GF-D8 (cell line): Measurements from ENCODE around the gene FOXK1.
"Not testable (repeated sequence)": the region's sequence is repeated elsewhere in the genome, so short reads cannot be mapped to it uniquely, and the experiment has no call there.

ENCODE experiments used
- DNase-seq: peaks from one replicate; lab custom pipeline; 2025; lab: John Stamatoyannopoulos, UW

FOXK1 gene

GRCh38 chr7:4800926-4801838 lies 119.1 kb downstream of the FOXK1 start:
- DNase-seq: no peak

GRCh38 chr7:4801839-4802231 lies 119.7 kb downstream of the FOXK1 start:
- no peak for DNase-seq

DNA sequence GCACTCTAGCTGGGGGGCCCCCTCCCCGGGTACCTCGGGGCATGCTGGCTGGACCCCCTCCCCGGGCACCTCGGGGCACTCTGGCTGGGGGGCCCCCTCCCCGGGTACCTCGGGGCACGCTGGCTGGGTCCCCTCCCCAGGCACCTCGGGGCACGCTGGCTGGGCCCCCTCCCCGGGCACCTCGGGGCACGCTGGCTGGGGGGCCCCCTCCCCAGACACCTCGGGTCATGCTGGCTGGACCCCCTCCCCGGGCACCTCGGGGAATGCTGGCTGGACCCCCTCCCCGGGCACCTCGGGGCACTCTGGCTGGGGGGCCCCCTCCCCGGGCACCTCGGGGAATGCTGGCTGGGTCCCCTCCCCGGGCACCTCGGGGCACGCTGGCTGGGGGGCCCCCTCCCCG lies 120.5 kb downstream of the FOXK1 start:
- not testable (repeated sequence) for DNase-seq

GRCh38 chr7:4803397-4804241 lies 121.5 kb downstream of the FOXK1 start:
- DNase-seq: no peak

GRCh38 chr7:4805110-4805983 lies 123.3 kb downstream of the FOXK1 start:
- no peak for DNase-seq

- DNase-seq: no peak
Measured at GRCh38 chr7:4805984-4806300, 123.8 kb downstream of the FOXK1 start.

DNA sequence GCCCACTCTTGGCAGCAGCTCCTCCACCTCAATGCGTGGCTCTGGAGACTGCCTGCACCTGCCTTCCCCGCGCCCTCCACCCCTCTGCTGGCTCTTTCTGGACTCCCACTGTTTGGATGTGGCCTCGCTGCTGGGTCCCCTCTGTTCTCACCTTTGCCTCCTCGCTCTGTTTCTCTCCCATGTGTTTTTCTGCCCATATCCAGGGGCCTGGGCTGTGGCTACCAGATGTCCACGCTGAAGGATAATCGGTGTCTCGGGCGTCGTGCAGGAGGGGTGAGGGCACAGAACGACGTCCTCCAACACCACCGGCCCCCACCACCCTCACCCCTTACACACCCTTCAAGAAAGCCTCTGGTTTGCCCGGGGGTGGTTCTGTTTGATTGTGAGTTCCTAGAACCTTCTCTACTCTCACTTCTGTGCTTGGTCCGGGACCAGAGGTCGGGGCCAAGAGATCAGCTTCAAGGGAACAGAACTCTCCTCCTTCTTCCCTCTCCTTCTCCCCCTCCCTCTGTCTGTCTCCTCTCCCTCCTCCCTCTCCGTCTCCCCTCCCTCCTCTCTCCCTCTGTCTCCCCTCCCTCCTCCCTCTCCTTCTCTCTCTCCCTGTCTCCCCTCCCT lies 125.0 kb downstream of the FOXK1 start:
- DNase-seq: no peak

DNA sequence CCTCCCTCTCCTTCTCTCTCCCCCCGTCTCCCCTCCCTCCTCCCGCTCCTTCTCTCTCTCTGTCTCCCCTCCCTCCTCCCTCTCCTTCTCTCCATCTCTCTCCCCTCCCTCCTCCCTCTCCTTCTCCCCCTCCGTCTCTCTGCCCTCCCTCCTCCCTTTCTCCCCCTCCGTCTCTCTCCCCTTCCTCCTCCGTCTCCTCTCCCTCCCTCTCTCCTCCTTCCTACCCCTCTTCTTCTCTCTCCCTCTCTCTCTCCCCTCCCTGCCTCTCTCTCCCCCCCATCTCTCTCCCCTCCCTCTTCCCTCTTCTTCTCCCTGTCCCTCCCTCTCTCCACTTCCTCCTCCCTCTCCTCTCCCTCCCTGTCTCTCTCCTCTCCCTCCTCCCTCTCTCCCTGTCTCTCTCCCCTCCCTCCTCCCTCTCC lies 125.5 kb downstream of the FOXK1 start:
- no peak for DNase-seq

- no peak for DNase-seq
Measured at GRCh38 chr7:4808026-4808425, 125.9 kb downstream of the FOXK1 start.

DNA sequence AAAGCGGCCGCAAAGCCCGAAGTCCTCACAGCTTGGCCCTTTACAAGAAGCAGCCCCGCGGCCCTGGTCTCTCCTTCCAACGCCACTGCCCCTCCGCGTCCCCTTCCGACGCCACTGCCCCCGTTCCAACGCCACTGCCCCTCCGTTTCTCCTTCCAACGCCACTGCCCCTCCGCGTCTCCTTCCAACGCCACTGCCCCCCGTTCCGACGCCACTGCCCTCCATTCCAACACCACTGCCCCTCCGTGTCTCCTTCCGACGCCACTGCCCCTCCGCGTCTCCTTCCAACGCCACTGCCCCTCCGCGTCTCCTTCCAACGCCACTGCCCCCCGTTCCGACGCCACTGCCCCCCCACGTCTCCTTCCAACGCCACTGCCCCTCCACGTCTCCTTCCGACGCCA lies 126.5 kb downstream of the FOXK1 start:
- DNase-seq: no peak

DNA sequence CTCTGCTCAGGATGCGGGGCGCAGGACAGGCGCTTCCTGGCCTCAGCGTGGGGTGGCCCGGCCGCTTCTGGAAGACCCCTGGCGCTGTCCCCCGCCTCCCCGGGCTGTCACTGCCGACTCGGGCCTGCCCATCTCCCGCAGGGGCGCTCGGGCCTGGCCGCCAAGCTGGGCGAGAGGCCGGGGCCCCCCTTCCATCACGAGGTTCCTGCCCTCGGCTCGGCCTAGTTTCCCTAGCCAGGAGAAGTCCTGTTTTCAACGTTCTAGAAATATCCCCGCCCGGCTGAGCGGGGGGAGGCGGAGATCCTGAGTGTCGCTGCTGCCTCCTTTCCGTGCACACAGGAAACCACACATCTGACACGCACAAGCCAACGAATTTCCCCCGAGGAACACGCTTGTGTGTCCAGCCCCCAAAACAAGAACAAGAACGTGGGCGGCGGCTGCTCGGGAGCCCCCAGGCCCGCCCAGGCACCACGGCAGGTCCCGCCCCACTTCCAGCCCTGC lies 127.0 kb downstream of the FOXK1 start:
- no peak for DNase-seq

DNA sequence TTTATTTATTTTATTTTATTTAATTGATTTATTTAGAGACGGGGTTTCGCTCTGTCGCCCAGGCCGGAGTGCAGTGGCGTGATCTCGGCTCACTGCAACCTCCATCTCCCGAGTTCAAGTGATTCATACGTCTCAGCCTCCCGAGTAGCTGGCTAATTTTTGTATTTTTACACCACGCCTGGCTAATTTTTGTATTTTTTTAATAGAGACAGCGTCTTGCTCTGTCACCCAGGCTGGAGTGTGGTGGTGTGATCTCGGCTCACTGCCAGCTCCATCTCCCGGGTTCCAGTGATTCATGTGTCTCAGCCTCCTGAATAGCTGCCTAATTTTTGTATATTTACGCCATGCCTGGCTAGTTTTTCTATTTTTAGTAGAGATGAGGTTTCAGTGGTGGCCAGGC lies 127.6 kb downstream of the FOXK1 start:
- no peak for DNase-seq

- no peak for DNase-seq
Measured at GRCh38 chr7:4814433-4814832, 132.3 kb downstream of the FOXK1 start.

DNA sequence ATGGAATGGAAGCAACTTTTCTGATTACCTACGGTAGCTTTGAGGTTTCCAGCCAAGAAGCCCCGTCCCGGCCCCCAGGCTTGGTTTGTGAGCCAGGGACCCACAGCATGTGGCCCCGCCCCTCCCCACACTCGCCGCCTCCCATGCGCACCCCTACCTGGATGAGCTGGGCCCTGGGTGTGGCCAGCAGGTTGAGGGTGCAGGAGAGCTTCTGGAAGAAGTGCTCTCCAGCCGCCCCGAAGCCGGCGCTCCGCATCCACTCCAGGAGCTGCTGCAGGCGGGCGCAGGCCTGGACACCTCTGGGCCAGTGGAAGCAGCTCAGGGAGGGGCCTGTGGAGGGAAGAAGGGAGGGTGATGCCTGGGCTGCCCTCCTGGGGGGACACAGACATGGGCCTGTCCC lies 133.0 kb downstream of the FOXK1 start:
- DNase-seq: no peak

DNA sequence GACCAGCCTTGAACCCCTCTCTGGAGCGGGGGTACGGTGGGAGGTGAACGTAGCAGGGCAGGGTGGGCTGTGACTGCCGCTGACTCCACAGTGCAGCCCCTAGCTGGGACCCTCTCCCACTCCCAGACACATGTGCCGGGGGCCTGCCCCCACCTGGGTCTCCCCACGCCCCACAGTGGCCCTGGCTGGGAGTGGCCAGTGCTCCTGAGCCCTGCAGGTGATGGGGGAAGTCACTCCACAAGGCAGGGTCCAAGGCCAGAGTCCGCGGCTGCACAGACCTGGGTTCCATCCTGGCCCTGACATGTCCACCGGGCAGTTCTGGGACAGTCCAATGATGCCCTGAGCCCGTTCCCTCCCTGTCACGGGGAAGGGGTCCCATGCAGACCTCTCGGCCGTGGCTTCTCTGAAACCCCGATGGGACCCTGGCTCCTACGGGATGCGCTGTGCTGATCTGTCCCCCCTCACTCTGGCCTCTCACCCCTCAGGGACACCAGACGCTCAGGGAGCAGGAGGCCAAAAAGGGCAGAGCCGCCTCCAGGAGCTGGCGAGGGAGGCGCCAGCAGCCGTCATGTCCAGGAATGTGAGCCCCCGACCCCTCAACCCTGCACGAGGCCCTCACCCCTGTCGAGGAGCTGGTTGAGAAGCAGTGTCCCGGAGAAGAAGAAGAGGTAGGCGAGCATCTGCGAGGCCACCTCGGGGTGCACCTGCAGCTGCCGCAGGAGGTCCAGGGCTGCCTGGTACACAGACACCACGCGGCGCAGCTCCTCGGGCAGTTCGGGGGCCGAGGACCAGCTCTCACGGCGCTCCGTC lies 133.7 kb downstream of the FOXK1 start:
- DNase-seq: no peak

DNA sequence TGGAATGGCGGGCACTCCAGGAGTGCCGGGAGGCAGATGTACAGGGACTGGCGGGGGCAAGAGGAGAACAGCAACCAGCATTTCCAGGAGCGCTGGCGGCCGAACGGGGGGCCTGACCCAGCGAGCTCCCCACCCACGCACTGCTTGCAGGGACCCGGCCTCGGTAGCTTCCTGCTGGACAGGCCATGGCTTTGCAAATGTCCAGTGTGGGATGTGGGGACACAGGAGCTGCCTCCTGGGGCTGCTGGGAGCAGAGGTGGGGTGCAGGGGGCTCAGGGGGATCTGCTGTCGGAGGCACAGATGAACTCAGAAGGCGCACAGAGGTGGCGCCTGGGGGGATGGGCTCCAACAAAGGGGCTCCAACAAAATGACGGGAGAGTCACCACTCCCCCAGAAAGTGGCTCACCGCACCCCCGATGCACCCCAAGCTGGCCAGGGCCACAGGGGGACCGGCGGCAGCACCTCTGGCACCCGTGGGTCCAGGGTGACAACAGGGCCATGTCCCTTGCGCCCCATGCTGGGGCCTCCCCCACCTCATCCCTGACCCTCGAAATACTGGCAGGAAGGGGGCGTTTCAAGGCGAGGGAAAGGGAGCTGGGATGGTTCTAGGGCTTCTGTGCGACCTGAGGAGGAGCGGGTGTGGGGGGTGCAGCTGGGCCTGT lies 134.5 kb downstream of the FOXK1 start:
- no peak for DNase-seq

- no peak for DNase-seq
Measured at GRCh38 chr7:4817178-4817901, 135.2 kb downstream of the FOXK1 start.

GRCh38 chr7:4818000-4818794 lies 136.1 kb downstream of the FOXK1 start:
- DNase-seq: no peak
